A673 (cell line): Measurements from ENCODE around the gene GALNT13.

ENCODE experiments used
- CTCF ChIP-seq: fragments of 300-800, 200-600 bp; sonication (generic); conservative IDR thresholded peaks from 2 replicates; pipeline ENCODE4 v1.5.1; 2017; ENCODE audit warnings: low read depth, mild to moderate bottlenecking, antibody characterized with exemption, low read length, moderate library complexity, mixed read lengths
- EZH2 ChIP-seq: fragments of 200-600 bp; sonication (generic); IDR thresholded peaks from 2 replicates; pipeline ENCODE4 v1.6.1; 2017; ENCODE audit warnings: borderline replicate concordance, low read depth, mild to moderate bottlenecking, mixed read lengths, antibody characterized with exemption, low read length; ENCODE audit not compliant: poor library complexity, severe bottlenecking

GRCh38 chr2:154425994-154426393 is 554.3 kb downstream of the GALNT13 start:
- TF ChIP-seq CTCF (no peak), EZH2 (no peak)
